PC-9 (cell line): Measurements from ENCODE around the gene EFNA3.

ENCODE experiments used
- EZH2 ChIP-seq: fragments of 200-600 bp; sonication (generic); IDR thresholded peaks from 2 replicates; pipeline ENCODE4 v1.8.0; 2017; ENCODE audit warnings: antibody characterized with exemption, low read depth
- TF ChIP-seq, protein P1 (sequence below): fragments of 200-600 bp; sonication (generic); conservative IDR thresholded peaks from 2 replicates; pipeline ENCODE4 v1.6.1; 2017; ENCODE audit warnings: mixed run types, antibody characterized with exemption, mild to moderate bottlenecking, moderate library complexity

DNA sequence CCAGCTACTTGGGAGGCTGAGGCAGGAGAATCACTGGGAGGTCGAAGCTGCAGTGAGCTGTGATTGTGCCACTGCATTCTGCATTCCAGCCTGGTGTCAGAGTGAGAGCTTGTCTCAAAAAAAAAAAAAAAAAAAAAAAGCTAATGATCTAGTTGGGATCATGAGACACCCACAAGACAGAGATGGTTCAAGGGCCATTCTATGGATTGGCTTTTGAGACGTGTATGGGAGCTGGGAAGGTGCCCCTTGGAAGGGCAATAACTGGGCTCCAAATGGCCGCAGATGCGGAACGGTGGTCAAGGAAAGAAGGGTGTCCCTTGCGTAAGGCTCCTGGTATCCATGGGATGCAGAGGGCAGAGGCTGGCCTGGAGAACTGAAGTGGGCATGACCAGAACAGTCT lies 34.3 kb upstream of the EFNA3 start:
- TF ChIP-seq, protein P1, sequence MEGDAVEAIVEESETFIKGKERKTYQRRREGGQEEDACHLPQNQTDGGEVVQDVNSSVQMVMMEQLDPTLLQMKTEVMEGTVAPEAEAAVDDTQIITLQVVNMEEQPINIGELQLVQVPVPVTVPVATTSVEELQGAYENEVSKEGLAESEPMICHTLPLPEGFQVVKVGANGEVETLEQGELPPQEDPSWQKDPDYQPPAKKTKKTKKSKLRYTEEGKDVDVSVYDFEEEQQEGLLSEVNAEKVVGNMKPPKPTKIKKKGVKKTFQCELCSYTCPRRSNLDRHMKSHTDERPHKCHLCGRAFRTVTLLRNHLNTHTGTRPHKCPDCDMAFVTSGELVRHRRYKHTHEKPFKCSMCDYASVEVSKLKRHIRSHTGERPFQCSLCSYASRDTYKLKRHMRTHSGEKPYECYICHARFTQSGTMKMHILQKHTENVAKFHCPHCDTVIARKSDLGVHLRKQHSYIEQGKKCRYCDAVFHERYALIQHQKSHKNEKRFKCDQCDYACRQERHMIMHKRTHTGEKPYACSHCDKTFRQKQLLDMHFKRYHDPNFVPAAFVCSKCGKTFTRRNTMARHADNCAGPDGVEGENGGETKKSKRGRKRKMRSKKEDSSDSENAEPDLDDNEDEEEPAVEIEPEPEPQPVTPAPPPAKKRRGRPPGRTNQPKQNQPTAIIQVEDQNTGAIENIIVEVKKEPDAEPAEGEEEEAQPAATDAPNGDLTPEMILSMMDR: no peak
- no peak for TF ChIP-seq EZH2
